22Rv1 (cell line): ENCODE results near the gene SLC35E2B.

Experiments used
- ZFX ChIP-seq: fragments of 450-650 bp; IDR thresholded peaks from 2 replicates; pipeline ENCODE4 v1.6.1; 2017; ENCODE audit warnings: antibody characterized with exemption, borderline replicate concordance
- TF ChIP-seq, protein P1 (sequence below): fragments of 450-650 bp; IDR thresholded peaks from 2 replicates; pipeline ENCODE4 v1.5.1; 2017; ENCODE audit warnings: mild to moderate bottlenecking

DNA sequence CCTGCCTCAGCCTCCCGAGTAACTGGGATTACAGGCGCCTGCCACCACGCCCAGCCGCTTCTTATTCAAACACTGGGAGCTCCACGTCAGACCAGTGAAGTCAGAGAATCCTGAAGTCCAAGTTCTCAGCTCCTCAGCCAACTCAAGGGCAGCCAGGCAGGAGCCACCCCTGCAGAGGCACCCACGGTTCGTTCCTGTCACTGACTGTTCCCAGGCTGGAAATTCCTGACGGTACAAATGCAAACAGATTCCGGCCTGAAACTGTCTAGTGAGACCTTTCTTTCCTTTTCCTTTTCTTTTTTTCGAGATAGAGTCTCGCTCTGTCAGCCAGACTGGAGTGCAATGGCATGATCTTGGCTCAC is 11.7 kb downstream of the SLC35E2B start:
- TF ChIP-seq, protein P1, sequence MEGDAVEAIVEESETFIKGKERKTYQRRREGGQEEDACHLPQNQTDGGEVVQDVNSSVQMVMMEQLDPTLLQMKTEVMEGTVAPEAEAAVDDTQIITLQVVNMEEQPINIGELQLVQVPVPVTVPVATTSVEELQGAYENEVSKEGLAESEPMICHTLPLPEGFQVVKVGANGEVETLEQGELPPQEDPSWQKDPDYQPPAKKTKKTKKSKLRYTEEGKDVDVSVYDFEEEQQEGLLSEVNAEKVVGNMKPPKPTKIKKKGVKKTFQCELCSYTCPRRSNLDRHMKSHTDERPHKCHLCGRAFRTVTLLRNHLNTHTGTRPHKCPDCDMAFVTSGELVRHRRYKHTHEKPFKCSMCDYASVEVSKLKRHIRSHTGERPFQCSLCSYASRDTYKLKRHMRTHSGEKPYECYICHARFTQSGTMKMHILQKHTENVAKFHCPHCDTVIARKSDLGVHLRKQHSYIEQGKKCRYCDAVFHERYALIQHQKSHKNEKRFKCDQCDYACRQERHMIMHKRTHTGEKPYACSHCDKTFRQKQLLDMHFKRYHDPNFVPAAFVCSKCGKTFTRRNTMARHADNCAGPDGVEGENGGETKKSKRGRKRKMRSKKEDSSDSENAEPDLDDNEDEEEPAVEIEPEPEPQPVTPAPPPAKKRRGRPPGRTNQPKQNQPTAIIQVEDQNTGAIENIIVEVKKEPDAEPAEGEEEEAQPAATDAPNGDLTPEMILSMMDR, result no peak
- TF ChIP-seq ZFX, result no peak
